ENCODE data around the gene NCS1.

The NCS1 gene

GRCh38 chr9:130142056-130142455, 30.1 kb upstream of the NCS1 start:
- no peaks in the 10 kb centered on the region for H3K36me3 Mint-ChIP-seq
- H3K9me3 Mint-ChIP-seq (ENCODE audit: low read depth), result no peaks in the 10 kb centered on the region
- no peak overlapping the region for H3K4me3 Mint-ChIP-seq
- H3K4me1 Mint-ChIP-seq (ENCODE audit: low read depth), result peaks cover 56% of the 10 kb centered on the region
- H3K27ac Mint-ChIP-seq, result no peak overlapping the region
- peaks cover 4% of the 10 kb centered on the region for H3K27me3 Mint-ChIP-seq

DNA sequence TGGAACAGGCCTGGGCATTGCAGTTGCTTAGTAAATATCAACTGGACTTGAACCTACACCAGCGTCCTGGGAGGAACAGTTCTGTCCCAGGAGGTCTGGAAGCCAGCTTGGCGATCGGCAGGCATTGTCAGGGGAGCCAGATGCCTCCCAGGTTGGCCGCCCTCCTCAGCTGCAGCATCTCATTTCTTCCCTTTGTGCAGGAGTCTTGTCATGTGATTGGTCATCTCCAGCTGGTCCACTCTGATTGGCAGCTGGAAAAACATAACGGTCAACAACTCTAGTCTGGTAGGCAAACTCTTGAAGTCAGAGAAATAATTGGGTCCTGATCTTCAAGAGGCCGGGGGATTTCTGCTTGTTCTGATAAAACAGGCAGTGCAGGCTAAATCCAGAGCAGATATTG, 29.6 kb upstream of the NCS1 start:
- H3K4me3 Mint-ChIP-seq, result no peak overlapping the region
- no peaks in the 10 kb centered on the region for H3K36me3 Mint-ChIP-seq
- no peaks in the 10 kb centered on the region for H3K9me3 Mint-ChIP-seq (ENCODE audit: low read depth)
- H3K27me3 Mint-ChIP-seq, result peaks cover 4% of the 10 kb centered on the region
- H3K4me1 Mint-ChIP-seq (ENCODE audit: low read depth), result peaks cover 54% of the 10 kb centered on the region
- no peak overlapping the region for H3K27ac Mint-ChIP-seq

DNA sequence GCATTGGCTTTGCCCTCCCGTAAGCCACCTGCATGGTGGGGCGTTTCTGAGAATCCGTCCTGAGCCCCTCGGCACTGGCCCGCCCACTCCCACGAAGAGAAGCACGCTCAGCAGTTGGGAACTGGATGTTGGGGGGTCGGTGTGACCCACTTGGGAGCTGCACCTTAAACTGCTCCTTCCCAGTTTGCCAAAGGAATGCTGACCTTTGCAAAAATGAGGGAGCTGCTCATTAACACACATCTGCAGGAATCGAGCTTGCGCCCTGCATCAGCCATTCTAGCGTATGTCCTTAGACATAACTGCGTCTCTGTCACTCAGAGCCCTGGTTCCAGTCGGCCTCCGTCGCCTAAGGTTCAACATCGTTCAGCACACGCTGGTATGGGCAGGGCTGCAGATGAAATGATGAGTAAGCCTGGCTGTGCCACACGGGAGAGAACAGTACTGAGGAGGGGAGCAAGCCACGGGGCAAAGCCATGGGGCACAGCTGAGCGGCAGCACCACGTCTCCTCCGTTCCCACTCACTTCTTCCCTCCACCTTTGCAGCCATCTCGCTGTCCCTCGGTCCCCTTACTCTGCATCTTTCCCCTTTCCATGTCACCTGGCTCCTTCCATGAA, 28.8 kb upstream of the NCS1 start:
- peaks cover 49% of the 10 kb centered on the region for H3K4me1 Mint-ChIP-seq (ENCODE audit: low read depth)
- H3K9me3 Mint-ChIP-seq (ENCODE audit: low read depth), result no peaks in the 10 kb centered on the region
- H3K27me3 Mint-ChIP-seq, result peaks cover 6% of the 10 kb centered on the region
- H3K36me3 Mint-ChIP-seq, result no peaks in the 10 kb centered on the region
- peak overlapping the region; percentile 49 for H3K4me3 Mint-ChIP-seq
- peak overlapping the region; percentile 75 for H3K27ac Mint-ChIP-seq

DNA sequence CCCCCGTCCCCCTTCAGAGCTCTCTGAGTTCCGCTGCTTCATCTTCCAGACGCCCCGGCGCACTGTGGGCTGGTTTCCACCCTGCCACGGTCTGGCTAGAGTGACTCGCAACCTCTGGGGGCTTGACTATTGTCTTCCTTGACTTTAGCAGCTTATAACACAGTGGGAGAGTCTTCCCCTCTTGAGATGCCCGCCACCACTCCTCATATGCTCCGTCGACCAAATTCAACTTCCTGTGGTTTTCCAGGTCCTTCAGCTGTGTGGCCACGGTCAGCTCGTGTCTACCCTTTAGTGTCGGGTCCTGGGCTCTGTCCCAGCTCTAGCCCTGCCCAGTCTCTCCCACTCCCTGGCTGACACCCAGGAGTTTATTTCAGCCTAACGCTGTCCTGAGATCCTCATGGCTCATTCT, 28.2 kb upstream of the NCS1 start:
- H3K4me3 Mint-ChIP-seq, result peak overlapping the region; percentile 49
- H3K27ac Mint-ChIP-seq, result peak overlapping the region; percentile 75
- H3K36me3 Mint-ChIP-seq, result no peaks in the 10 kb centered on the region
- H3K27me3 Mint-ChIP-seq, result peaks cover 6% of the 10 kb centered on the region
- H3K9me3 Mint-ChIP-seq (ENCODE audit: low read depth), result no peaks in the 10 kb centered on the region
- H3K4me1 Mint-ChIP-seq (ENCODE audit: low read depth), result peaks cover 43% of the 10 kb centered on the region

GRCh38 chr9:130144703-130145102, 27.5 kb upstream of the NCS1 start:
- Mint-ChIP-seq H3K27me3 (peaks cover 6% of the 10 kb centered on the region), H3K36me3 (no peaks in the 10 kb centered on the region), H3K9me3 (ENCODE audit: low read depth) (no peaks in the 10 kb centered on the region), H3K27ac (peak overlapping the region; percentile 22), H3K4me1 (ENCODE audit: low read depth) (peaks cover 36% of the 10 kb centered on the region), H3K4me3 (no peak overlapping the region)

DNA sequence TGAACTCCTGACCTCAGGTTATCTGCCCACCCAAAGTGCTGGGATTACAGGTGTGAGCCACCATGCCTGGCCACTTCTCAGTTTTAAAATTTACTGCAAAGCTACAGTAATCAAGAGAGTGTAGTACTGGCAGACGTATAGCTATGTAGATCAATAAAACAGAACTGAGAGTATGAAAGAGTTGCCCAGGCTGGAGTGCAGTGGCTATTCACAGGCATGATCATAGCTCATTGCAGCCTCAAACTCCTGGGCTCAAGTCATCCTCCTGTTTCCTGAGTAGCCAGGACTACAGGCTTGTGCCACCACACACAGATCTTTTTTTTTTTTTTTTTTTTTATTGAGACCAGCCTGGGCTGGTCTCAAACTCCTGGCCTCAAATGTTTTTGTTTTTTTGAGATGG, 26.5 kb upstream of the NCS1 start:
- no peak overlapping the region for H3K27ac Mint-ChIP-seq
- peaks cover 26% of the 10 kb centered on the region for H3K4me1 Mint-ChIP-seq (ENCODE audit: low read depth)
- no peaks in the 10 kb centered on the region for H3K36me3 Mint-ChIP-seq
- no peaks in the 10 kb centered on the region for H3K9me3 Mint-ChIP-seq (ENCODE audit: low read depth)
- no peak overlapping the region for H3K4me3 Mint-ChIP-seq
- H3K27me3 Mint-ChIP-seq, result peaks cover 6% of the 10 kb centered on the region

GRCh38 chr9:130147198-130147597, 25.0 kb upstream of the NCS1 start:
- Mint-ChIP-seq H3K9me3 (ENCODE audit: low read depth) (no peaks in the 10 kb centered on the region), H3K36me3 (no peaks in the 10 kb centered on the region), H3K4me1 (ENCODE audit: low read depth) (peaks cover 17% of the 10 kb centered on the region), H3K4me3 (no peak overlapping the region), H3K27me3 (peaks cover 6% of the 10 kb centered on the region), H3K27ac (no peak overlapping the region)

DNA sequence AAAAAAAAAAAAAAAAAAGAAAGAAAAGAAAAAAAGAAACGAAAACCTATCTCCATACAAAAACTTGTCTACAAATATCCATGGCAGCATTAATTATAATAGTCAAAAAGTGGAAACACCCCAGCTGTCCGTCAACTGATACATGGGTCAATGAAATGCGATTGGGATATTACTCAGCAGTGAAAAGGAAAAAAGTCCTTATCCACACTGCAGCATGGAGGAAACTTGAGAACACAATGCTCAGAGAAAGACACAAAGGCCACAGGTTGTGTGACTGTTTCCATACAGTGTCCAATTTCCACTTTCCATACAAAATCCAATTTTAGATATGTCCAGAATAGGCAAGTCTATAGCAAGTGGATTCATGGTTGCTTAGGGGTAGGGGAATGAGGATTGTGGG, 24.3 kb upstream of the NCS1 start:
- H3K9me3 Mint-ChIP-seq (ENCODE audit: low read depth), result no peaks in the 10 kb centered on the region
- H3K36me3 Mint-ChIP-seq, result no peaks in the 10 kb centered on the region
- no peak overlapping the region for H3K27ac Mint-ChIP-seq
- H3K27me3 Mint-ChIP-seq, result peaks cover 6% of the 10 kb centered on the region
- H3K4me1 Mint-ChIP-seq (ENCODE audit: low read depth), result peaks cover 14% of the 10 kb centered on the region
- no peak overlapping the region for H3K4me3 Mint-ChIP-seq

DNA sequence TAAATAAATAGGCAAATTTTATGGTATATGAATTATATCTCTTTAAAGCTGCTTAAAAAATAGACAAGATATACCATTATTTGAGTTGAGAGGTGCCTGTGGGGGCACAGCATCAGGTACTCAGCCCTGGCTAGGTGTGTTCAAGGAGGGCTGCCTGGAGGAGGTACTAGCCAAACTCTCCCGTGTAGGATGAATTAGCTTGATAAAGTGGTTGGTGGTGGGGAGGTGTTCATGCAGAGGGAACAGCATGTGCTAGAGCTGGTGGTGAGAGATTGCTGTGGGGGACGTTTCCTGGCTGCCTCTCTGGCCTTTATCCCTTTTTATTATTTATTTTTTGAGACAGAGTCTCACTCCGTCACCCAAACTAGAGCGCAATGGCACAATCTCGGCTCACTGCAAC, 23.2 kb upstream of the NCS1 start:
- Mint-ChIP-seq H3K27ac (no peak overlapping the region), H3K4me3 (no peak overlapping the region), H3K27me3 (peaks cover 3% of the 10 kb centered on the region), H3K4me1 (ENCODE audit: low read depth) (peaks cover 5% of the 10 kb centered on the region), H3K9me3 (ENCODE audit: low read depth) (no peaks in the 10 kb centered on the region), H3K36me3 (no peaks in the 10 kb centered on the region)

DNA sequence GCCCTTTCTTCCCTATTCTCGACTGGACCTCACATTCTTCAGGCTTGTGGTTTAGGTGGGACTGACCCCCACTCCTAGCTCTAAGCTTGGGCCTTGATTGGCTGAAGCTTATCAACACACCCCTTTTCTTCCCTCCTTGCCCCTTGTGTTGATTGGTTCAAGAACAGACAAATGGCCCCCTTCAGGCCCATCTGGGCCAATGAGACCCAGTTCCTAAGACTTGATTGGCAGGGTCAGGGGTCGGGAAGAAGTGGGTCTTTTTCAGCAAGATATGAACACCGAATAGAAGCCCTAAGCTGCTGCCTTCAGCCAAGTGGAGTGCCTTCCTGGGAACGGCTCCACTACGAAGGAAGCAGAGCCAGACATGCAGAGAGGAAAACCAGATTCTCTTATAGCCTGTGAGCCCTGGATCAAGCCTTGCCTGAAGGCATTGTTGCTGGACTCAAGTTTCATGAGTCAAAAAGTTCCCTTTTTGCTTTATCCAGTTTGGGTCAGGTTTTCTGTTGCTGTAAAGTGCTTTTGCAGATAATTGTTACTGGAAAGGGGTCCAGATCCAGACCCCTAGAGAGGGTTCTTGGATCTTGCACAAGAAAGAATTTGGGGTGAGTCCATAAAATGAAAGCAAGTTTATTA, 22.4 kb upstream of the NCS1 start:
- Mint-ChIP-seq H3K27me3 (peaks cover 3% of the 10 kb centered on the region), H3K27ac (no peak overlapping the region)

GRCh38 chr9:130150779-130151382, 21.3 kb upstream of the NCS1 start:
- no peak overlapping the region for H3K4me3 Mint-ChIP-seq
- no peaks in the 10 kb centered on the region for H3K4me1 Mint-ChIP-seq (ENCODE audit: low read depth)
- H3K9me3 Mint-ChIP-seq (ENCODE audit: low read depth), result no peaks in the 10 kb centered on the region
- H3K36me3 Mint-ChIP-seq, result no peaks in the 10 kb centered on the region
- no peak overlapping the region for H3K27ac Mint-ChIP-seq
- H3K27me3 Mint-ChIP-seq, result peaks cover 2% of the 10 kb centered on the region

More for the DNA sequence above, 22.4 kb upstream of the NCS1 start:
- H3K4me1 Mint-ChIP-seq (ENCODE audit: low read depth), result peaks cover 1% of the 10 kb centered on the region
- H3K9me3 Mint-ChIP-seq (ENCODE audit: low read depth), result no peaks in the 10 kb centered on the region
- no peaks in the 10 kb centered on the region for H3K36me3 Mint-ChIP-seq
- H3K4me3 Mint-ChIP-seq, result no peak overlapping the region

DNA sequence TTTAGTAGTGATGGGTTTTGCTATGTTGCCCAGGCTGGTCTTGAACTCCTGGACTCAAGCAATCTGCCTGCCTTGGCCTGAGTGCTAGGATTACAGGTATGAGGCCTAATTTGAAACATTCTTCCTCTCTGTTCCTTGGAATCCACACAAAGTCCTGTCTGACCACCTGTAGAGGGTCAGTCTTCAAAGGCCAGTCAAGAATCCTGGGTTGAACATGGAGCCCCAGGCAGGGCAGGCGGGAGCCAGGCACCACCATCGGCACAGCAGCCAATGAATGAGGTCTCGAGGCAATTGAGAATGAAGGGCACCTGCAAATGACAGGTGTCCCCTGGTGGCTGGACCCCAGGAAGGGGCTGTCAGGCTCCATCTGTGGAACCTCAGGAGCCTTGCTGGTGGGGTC, 17.4 kb upstream of the NCS1 start:
- Mint-ChIP-seq H3K9me3 (ENCODE audit: low read depth) (no peaks in the 10 kb centered on the region), H3K36me3 (no peaks in the 10 kb centered on the region), H3K27me3 (no peaks in the 10 kb centered on the region), H3K4me1 (ENCODE audit: low read depth) (no peaks in the 10 kb centered on the region), H3K4me3 (no peak overlapping the region), H3K27ac (no peak overlapping the region)

- Mint-ChIP-seq H3K36me3 (no peaks in the 10 kb centered on the region), H3K27ac (no peak overlapping the region), H3K27me3 (no peaks in the 10 kb centered on the region), H3K4me1 (ENCODE audit: low read depth) (no peaks in the 10 kb centered on the region), H3K9me3 (ENCODE audit: low read depth) (no peaks in the 10 kb centered on the region), H3K4me3 (no peak overlapping the region)
Observed at GRCh38 chr9:130155647-130156046, 16.6 kb upstream of the NCS1 start.

- H3K27ac Mint-ChIP-seq, result no peak overlapping the region
- H3K4me3 Mint-ChIP-seq, result no peak overlapping the region
- no peaks in the 10 kb centered on the region for H3K27me3 Mint-ChIP-seq
- H3K9me3 Mint-ChIP-seq (ENCODE audit: low read depth), result no peaks in the 10 kb centered on the region
- no peaks in the 10 kb centered on the region for H3K4me1 Mint-ChIP-seq (ENCODE audit: low read depth)
- no peaks in the 10 kb centered on the region for H3K36me3 Mint-ChIP-seq
Observed at GRCh38 chr9:130156672-130157071, 15.5 kb upstream of the NCS1 start.

DNA sequence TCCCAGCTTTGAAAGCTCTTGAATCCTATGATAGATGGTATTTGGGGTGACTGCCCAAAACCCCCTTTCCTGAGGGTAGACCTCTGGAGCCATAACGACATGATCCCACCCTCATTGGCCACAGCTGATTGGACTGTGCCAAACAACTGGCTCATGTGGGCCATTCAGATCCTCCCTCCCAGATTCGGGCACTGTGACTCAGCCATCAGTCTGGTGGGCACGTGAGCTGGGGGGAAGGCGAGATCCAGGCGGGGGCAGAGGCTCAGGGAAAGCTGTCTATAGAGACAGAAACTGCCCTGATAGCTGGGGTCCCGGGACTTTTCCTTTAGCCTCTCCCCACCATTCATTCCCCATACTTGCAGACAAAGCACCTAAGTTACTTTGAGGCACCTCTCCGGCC, 15.1 kb upstream of the NCS1 start:
- H3K27ac Mint-ChIP-seq, result no peak overlapping the region
- no peak overlapping the region for H3K4me3 Mint-ChIP-seq
- H3K36me3 Mint-ChIP-seq, result no peaks in the 10 kb centered on the region
- no peaks in the 10 kb centered on the region for H3K27me3 Mint-ChIP-seq
- H3K9me3 Mint-ChIP-seq (ENCODE audit: low read depth), result no peaks in the 10 kb centered on the region
- H3K4me1 Mint-ChIP-seq (ENCODE audit: low read depth), result no peaks in the 10 kb centered on the region

- Mint-ChIP-seq H3K27me3 (no peaks in the 10 kb centered on the region), H3K9me3 (ENCODE audit: low read depth) (no peaks in the 10 kb centered on the region), H3K4me1 (ENCODE audit: low read depth) (no peaks in the 10 kb centered on the region), H3K36me3 (no peaks in the 10 kb centered on the region), H3K27ac (no peak overlapping the region), H3K4me3 (no peak overlapping the region)
Observed at GRCh38 chr9:130158001-130158400, 14.2 kb upstream of the NCS1 start.

Data from activated naive CD8-positive, alpha-beta T cell (primary cell).